Measurements from ENCODE around the gene E2F8. TPM values are rescaled to one million over a fixed set of nuclear protein-coding genes. Genes with fewer than 3 reads are reported as not detected.
A peak's percentile ranks its signal among the peaks of the same experiment; 100 is the strongest.

E2F8 gene
- 10 to 100 TPM in 1 of 4 donors, 1 to 10 TPM in 1, under 1 TPM in 2; 0.27 to 13.3 (median 2.6) TPM for polyA plus RNA-seq
- long read RNA-seq, donor 1, partial matches to known transcripts, result 11 of 12 reads
- long read RNA-seq, donor 1, other reads (novel, unspliced or antisense), result 0 of 12 reads
- long read RNA-seq, donor 2, partial matches to known transcripts, result 0 of 1 reads
- long read RNA-seq, donor 2, other reads (novel, unspliced or antisense), result 0 of 1 reads
- long read RNA-seq, donor 3, partial matches to known transcripts, result 0 of 2 reads
- long read RNA-seq, donor 3, other reads (novel, unspliced or antisense), result 0 of 2 reads
- long read RNA-seq, donor 4, result 0 reads
- long read RNA-seq, donor 5, result 0 reads
- long read RNA-seq, donor 6, result 0 reads
- long read RNA-seq, donor 7, result 0 reads
- long read RNA-seq, donor 8, result 0 reads
- long read RNA-seq, donor 9, partial matches to known transcripts, result 0 of 1 reads
- long read RNA-seq, donor 9, other reads (novel, unspliced or antisense), result 0 of 1 reads
- long read RNA-seq, donor 10, result 0 reads

GRCh38 chr11:19240420-19241259, at the start of gene E2F8:
E2F8 (minus strand) TSS chr11:19240945; CDS start chr11:19240121, 824 bp downstream.
- WGBS, 3 donors, result 0 to 1% (median 1%) methylated on average over 54 to 59 of the region's 59 CpGs
- peaks cover 0 to 32% (median 0%) of the 10 kb centered on the region in 3 donors for H3K4me1 ChIP-seq (ENCODE audit: control insufficient read depth in 3 of 3, insufficient read depth in 2 of 3, low read depth in 1 of 3, low read length in 2 of 3)
- H3K9me3 ChIP-seq (ENCODE audit: control insufficient read depth in 2 of 2, insufficient read depth in 1 of 2, low read depth in 1 of 2, low read length in 1 of 2), result no peaks in the 10 kb centered on the region
- peak within 1 kb of the TSS in 1 of 3 donors; percentile 17 for H3K27ac ChIP-seq (ENCODE audit: low read depth in 1 of 3, low read length in 2 of 3)
- DNase-seq (peak; percentile 94 to 95), FAIRE-seq (no peak)
- H3K27me3 ChIP-seq (ENCODE audit: control insufficient read depth in 3 of 3, insufficient read depth in 3 of 3, low read length in 3 of 3), result peaks cover 0 to 12% (median 11%) of the 10 kb centered on the region in 3 donors
- peaks cover 0 to 2% (median 0%) of the 10 kb centered on the region in 3 donors for H3K36me3 ChIP-seq (ENCODE audit: control insufficient read depth in 3 of 3, insufficient read depth in 2 of 3, low read depth in 1 of 3, low read length in 3 of 3)
- peak within 1 kb of the TSS; percentile 54 to 71 (median 54) for H3K4me3 ChIP-seq (ENCODE audit: low read depth in 1 of 3, low read length in 3 of 3)

- no peak overlapping the region for H3K4me3 ChIP-seq (ENCODE audit: low read depth in 1 of 3, low read length in 3 of 3)
- FAIRE-seq (no peak), DNase-seq (no peak)
- 82 to 93% (median 84%) methylated on average over 2 of the region's 2 CpGs for WGBS, 3 donors
- no peak overlapping the region for H3K27ac ChIP-seq (ENCODE audit: low read depth in 1 of 3, low read length in 2 of 3)
- peaks cover 0 to 3% (median 0%) of the 10 kb centered on the region in 3 donors for H3K27me3 ChIP-seq (ENCODE audit: control insufficient read depth in 3 of 3, insufficient read depth in 3 of 3, low read length in 3 of 3)
- H3K4me1 ChIP-seq (ENCODE audit: control insufficient read depth in 3 of 3, insufficient read depth in 2 of 3, low read depth in 1 of 3, low read length in 2 of 3), result no peaks in the 10 kb centered on the region
- H3K36me3 ChIP-seq (ENCODE audit: control insufficient read depth in 3 of 3, insufficient read depth in 2 of 3, low read depth in 1 of 3, low read length in 3 of 3), result no peaks in the 10 kb centered on the region
- H3K9me3 ChIP-seq (ENCODE audit: control insufficient read depth in 2 of 2, insufficient read depth in 1 of 2, low read depth in 1 of 2, low read length in 1 of 2), result no peaks in the 10 kb centered on the region
These were observed 49.6 kb upstream of the E2F8 start for GRCh38 chr11:19290356-19290755.

GRCh38 chr11:19288256-19288655, 47.5 kb upstream of the E2F8 start:
- H3K36me3 ChIP-seq (ENCODE audit: control insufficient read depth in 3 of 3, insufficient read depth in 2 of 3, low read depth in 1 of 3, low read length in 3 of 3), result no peaks in the 10 kb centered on the region
- FAIRE-seq (no peak), DNase-seq (no peak)
- H3K27me3 ChIP-seq (ENCODE audit: control insufficient read depth in 3 of 3, insufficient read depth in 3 of 3, low read length in 3 of 3), result peaks cover 0 to 3% (median 0%) of the 10 kb centered on the region in 3 donors
- no peak overlapping the region for H3K27ac ChIP-seq (ENCODE audit: low read depth in 1 of 3, low read length in 2 of 3)
- no peaks in the 10 kb centered on the region for H3K4me1 ChIP-seq (ENCODE audit: control insufficient read depth in 3 of 3, insufficient read depth in 2 of 3, low read depth in 1 of 3, low read length in 2 of 3)
- no peaks in the 10 kb centered on the region for H3K9me3 ChIP-seq (ENCODE audit: control insufficient read depth in 2 of 2, insufficient read depth in 1 of 2, low read depth in 1 of 2, low read length in 1 of 2)
- WGBS, 3 donors, result 66 to 84% (median 70%) methylated on average over 3 of the region's 3 CpGs
- no peak overlapping the region for H3K4me3 ChIP-seq (ENCODE audit: low read depth in 1 of 3, low read length in 3 of 3)

DNA sequence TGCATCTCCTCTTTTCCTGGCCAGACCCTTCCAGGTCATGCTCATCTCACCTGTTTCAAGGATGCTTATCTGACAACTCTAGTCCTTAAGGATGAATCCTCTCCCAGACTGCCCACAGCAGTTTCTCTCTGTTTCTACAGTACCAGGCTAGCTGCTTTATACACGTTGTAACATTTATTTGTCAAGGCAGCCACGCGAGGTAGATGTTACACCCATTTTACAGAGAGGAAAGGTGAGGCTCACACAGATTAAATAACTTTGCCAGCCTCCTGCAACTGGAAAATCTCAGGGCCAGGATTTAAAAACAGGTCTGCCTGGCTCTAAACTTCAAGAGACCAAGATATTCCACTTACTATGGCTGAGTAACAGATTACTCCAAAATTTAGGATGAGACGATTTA, 45.7 kb upstream of the E2F8 start:
- FAIRE-seq (no peak), DNase-seq (no peak)
- no peak overlapping the region for H3K4me3 ChIP-seq (ENCODE audit: low read depth in 1 of 3, low read length in 3 of 3)
- H3K4me1 ChIP-seq (ENCODE audit: control insufficient read depth in 3 of 3, insufficient read depth in 2 of 3, low read depth in 1 of 3, low read length in 2 of 3), result no peaks in the 10 kb centered on the region
- no peaks in the 10 kb centered on the region for H3K9me3 ChIP-seq (ENCODE audit: control insufficient read depth in 2 of 2, insufficient read depth in 1 of 2, low read depth in 1 of 2, low read length in 1 of 2)
- peaks cover 0 to 6% (median 0%) of the 10 kb centered on the region in 3 donors for H3K27me3 ChIP-seq (ENCODE audit: control insufficient read depth in 3 of 3, insufficient read depth in 3 of 3, low read length in 3 of 3)
- H3K27ac ChIP-seq (ENCODE audit: low read depth in 1 of 3, low read length in 2 of 3), result no peak overlapping the region
- no peaks in the 10 kb centered on the region for H3K36me3 ChIP-seq (ENCODE audit: control insufficient read depth in 3 of 3, insufficient read depth in 2 of 3, low read depth in 1 of 3, low read length in 3 of 3)
- WGBS, 3 donors, result 91 to 93% (median 91%) methylated on average over 4 of the region's 4 CpGs

DNA sequence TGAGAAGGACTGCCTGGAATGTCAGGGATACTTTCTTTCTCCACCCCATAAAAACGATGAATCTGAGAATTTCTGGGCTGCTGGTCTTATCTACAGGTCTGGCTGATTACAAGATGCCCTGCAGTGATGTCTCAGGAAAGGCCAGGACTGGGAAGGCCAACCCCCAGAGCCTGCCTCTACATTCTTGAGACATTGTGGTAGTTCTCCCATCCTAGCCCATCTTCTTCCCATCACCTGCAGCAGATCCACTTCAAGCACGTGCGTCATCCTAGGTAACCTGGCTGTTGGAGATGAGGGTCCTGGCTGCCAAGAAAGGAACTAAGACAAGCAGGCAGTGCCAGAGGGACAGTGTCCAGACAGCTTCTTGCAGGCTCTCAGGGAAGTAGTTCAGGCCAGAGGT, 44.1 kb upstream of the E2F8 start:
- FAIRE-seq, result no peak
- WGBS, 3 donors, result 66 to 77% (median 73%) methylated on average over 3 of the region's 3 CpGs
- H3K27ac ChIP-seq (ENCODE audit: low read depth in 1 of 3, low read length in 2 of 3), result no peak overlapping the region

GRCh38 chr11:19283991-19284390, 43.2 kb upstream of the E2F8 start:
- H3K9me3 ChIP-seq (ENCODE audit: control insufficient read depth in 2 of 2, insufficient read depth in 1 of 2, low read depth in 1 of 2, low read length in 1 of 2), result no peaks in the 10 kb centered on the region

More for the DNA sequence above, 44.1 kb upstream of the E2F8 start:
- peaks cover 0 to 6% (median 0%) of the 10 kb centered on the region in 3 donors for H3K27me3 ChIP-seq (ENCODE audit: control insufficient read depth in 3 of 3, insufficient read depth in 3 of 3, low read length in 3 of 3)
- H3K4me1 ChIP-seq (ENCODE audit: control insufficient read depth in 3 of 3, insufficient read depth in 2 of 3, low read depth in 1 of 3, low read length in 2 of 3), result no peaks in the 10 kb centered on the region
- no peaks in the 10 kb centered on the region for H3K9me3 ChIP-seq (ENCODE audit: control insufficient read depth in 2 of 2, insufficient read depth in 1 of 2, low read depth in 1 of 2, low read length in 1 of 2)
- no peak overlapping the region for H3K4me3 ChIP-seq (ENCODE audit: low read depth in 1 of 3, low read length in 3 of 3)
- H3K36me3 ChIP-seq (ENCODE audit: control insufficient read depth in 3 of 3, insufficient read depth in 2 of 3, low read depth in 1 of 3, low read length in 3 of 3), result no peaks in the 10 kb centered on the region
- no peak for DNase-seq

DNA sequence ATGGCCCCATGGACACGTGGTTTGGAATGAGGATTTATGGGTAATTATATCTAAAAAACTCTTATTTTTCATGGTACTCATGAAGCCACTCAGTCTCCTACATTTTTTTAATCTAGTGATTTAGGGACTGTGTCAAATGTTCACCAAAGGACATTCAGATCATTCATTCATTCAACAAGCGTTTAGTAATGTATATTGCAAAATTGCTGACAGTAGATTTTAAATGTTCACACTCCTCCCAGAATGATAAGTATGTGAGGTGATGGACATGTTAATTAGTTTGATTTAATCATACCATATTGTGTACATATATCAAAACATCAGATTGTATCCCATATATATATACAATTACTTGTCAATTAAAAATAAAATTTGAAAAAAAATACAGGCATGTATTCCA, 40.8 kb upstream of the E2F8 start:
- Histone ChIP-seq H3K27me3 (ENCODE audit: control insufficient read depth in 3 of 3, insufficient read depth in 3 of 3, low read length in 3 of 3) (peaks cover 0 to 3% (median 0%) of the 10 kb centered on the region in 3 donors), H3K4me1 (ENCODE audit: control insufficient read depth in 3 of 3, insufficient read depth in 2 of 3, low read depth in 1 of 3, low read length in 2 of 3) (peaks cover 0 to 10% (median 0%) of the 10 kb centered on the region in 3 donors), H3K27ac (ENCODE audit: low read depth in 1 of 3, low read length in 2 of 3) (no peak overlapping the region), H3K36me3 (ENCODE audit: control insufficient read depth in 3 of 3, insufficient read depth in 2 of 3, low read depth in 1 of 3, low read length in 3 of 3) (no peaks in the 10 kb centered on the region), H3K9me3 (ENCODE audit: control insufficient read depth in 2 of 2, insufficient read depth in 1 of 2, low read depth in 1 of 2, low read length in 1 of 2) (no peaks in the 10 kb centered on the region), H3K4me3 (ENCODE audit: low read depth in 1 of 3, low read length in 3 of 3) (no peak overlapping the region)
- DNase-seq (no peak), FAIRE-seq (no peak)
- 38 to 55% (median 51%) methylated on average over 2 of the region's 2 CpGs for WGBS, 3 donors

More at GRCh38 chr11:19283991-19284390, 43.2 kb upstream of the E2F8 start:
- Histone ChIP-seq H3K27me3 (ENCODE audit: control insufficient read depth in 3 of 3, insufficient read depth in 3 of 3, low read length in 3 of 3) (peaks cover 0 to 6% (median 0%) of the 10 kb centered on the region in 3 donors), H3K4me3 (ENCODE audit: low read depth in 1 of 3, low read length in 3 of 3) (no peak overlapping the region), H3K4me1 (ENCODE audit: control insufficient read depth in 3 of 3, insufficient read depth in 2 of 3, low read depth in 1 of 3, low read length in 2 of 3) (no peaks in the 10 kb centered on the region), H3K36me3 (ENCODE audit: control insufficient read depth in 3 of 3, insufficient read depth in 2 of 3, low read depth in 1 of 3, low read length in 3 of 3) (no peaks in the 10 kb centered on the region), H3K27ac (ENCODE audit: low read depth in 1 of 3, low read length in 2 of 3) (no peak overlapping the region)
- no peak for FAIRE-seq
- WGBS, 3 donors, result 66 to 72% (median 69%) methylated on average over 3 of the region's 3 CpGs
- no peak for DNase-seq

- Histone ChIP-seq H3K4me1 (ENCODE audit: control insufficient read depth in 3 of 3, insufficient read depth in 2 of 3, low read depth in 1 of 3, low read length in 2 of 3) (peaks cover 0 to 13% (median 0%) of the 10 kb centered on the region in 3 donors), H3K27ac (ENCODE audit: low read depth in 1 of 3, low read length in 2 of 3) (no peak overlapping the region), H3K9me3 (ENCODE audit: control insufficient read depth in 2 of 2, insufficient read depth in 1 of 2, low read depth in 1 of 2, low read length in 1 of 2) (no peaks in the 10 kb centered on the region), H3K4me3 (ENCODE audit: low read depth in 1 of 3, low read length in 3 of 3) (no peak overlapping the region), H3K36me3 (ENCODE audit: control insufficient read depth in 3 of 3, insufficient read depth in 2 of 3, low read depth in 1 of 3, low read length in 3 of 3) (no peaks in the 10 kb centered on the region), H3K27me3 (ENCODE audit: control insufficient read depth in 3 of 3, insufficient read depth in 3 of 3, low read length in 3 of 3) (peaks cover 0 to 3% (median 0%) of the 10 kb centered on the region in 3 donors)
- peak in 1 of 2 donors; percentile 37 for DNase-seq
- WGBS, 3 donors, result 10 to 21% (median 20%) methylated on average over 5 of the region's 5 CpGs
- no peak for FAIRE-seq
These were observed 40.3 kb upstream of the E2F8 start for GRCh38 chr11:19281041-19281440.
